Non-pigmented ciliary epithelial cell (primary cell): ENCODE results near the gene PPP2R2B.
A peak's percentile ranks its signal among the peaks of the same experiment; 100 is the strongest.
"Not testable (repeated sequence)": the region's sequence is repeated elsewhere in the genome, so short reads cannot be mapped to it uniquely, and the experiment has no call there.

Source experiments
- DNase-seq: peaks from one replicate; pipeline ENCODE4 v3.0.0-alpha.2; 2010; ENCODE audit warnings: low read depth

Gene PPP2R2B

DNA sequence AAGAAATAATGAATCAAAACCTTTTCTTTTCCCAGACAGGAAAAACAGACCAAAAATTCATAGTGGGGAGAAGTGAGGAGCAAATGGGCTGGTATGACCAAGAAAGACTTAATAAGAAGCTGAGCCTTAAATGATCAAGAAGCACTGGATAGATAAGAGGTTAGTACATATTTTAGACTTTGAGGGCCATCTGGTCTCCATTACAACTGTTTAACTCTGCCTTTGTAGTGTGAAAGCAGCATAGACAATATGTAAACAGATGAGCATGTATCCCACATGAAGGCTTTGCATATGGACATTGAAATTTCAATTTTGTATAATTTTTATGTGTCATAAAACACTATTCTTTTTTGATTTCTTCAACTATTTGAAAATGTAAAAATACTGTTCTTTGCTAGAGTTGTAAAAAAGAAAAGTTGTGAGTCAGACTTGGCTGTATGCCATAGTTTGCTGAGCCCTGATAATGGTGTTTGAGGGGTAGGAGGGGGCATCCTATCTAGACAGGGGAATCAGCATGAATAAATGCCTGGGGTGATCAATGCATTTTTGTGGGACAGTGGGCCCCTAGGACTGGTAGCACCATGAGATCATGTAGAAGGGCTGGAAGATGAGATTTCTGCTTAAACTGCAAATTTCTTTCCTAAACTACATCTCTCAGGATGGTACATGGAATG, 270.8 kb downstream of the PPP2R2B start:
- DNase-seq = no peak

DNA sequence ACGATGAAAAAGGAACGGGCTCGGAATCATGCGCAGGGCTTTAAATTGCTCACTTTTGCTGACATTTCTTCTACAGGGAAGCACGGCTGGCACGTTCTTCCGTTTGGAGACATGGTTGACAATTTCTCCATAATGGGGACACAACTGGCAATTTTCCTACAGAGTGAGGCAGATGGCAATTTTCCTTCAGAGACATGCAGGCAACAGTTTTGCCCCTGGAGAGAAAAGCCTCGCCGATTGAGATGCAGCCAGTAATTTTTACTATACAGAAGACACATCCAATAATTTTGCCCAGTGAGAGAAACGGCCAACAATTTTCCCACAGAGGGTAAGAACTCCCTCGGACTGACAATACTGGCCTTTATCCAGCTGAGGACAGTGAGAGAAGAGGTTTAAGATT, 271.7 kb downstream of the PPP2R2B start:
- DNase-seq = no peak

DNA sequence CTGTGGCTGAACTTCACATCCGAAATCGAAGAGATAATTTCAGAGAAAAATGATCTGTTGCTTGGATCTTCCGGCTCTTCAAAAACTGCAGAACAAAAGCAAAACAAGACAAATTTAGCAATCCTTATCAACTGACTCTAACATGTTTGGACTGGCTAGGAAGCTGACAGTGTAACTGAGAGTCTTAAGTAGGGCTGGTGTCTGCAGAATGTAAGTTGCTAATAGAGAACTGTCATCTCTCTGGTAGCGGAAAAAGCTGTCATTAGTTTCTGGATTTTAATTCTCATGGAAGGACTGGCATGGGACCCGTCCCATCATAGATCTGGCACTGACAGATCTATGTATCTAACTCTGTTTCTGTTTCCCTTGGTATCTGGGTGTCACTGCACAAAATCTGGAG, 278.2 kb downstream of the PPP2R2B start:
- DNase-seq = no peak

DNA sequence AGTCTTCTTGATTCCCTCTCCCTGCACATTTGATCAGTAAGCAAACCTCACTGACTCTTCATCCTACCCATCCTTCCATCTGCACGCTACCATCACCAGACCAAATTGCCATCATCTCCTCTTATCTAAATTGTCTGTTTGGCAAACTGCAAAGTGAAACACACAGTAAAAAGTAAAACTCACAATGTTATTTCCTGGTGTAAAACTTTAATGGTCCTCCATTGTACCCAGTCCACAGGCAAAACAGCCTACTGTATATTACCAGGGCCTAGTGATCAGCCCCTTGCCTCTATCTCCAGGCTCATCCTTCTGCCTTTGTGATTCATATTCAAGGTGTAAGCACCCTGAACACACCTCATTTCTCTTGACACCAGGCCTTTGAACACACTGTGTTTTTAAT, 279.3 kb downstream of the PPP2R2B start:
- no peak for DNase-seq

DNA sequence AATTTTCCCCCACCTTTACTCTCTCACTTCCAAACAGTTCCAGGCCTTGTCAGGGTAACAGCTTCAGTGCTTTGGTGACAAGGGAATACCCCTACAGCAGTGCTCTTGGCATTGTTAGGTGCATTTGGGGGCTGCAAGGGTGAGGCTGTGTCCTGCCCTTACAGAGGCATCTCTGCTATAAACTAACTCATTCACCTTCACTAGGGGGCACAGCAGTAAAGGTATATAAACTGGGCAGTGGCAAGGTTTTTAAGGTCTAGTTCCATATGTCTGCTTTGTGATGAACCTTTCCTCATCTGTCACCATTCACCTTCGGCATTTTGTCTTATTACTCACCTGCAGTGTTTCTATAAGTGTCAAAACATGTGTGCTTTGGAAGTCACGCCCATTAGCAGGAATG, 283.5 kb downstream of the PPP2R2B start:
- DNase-seq = no peak

DNA sequence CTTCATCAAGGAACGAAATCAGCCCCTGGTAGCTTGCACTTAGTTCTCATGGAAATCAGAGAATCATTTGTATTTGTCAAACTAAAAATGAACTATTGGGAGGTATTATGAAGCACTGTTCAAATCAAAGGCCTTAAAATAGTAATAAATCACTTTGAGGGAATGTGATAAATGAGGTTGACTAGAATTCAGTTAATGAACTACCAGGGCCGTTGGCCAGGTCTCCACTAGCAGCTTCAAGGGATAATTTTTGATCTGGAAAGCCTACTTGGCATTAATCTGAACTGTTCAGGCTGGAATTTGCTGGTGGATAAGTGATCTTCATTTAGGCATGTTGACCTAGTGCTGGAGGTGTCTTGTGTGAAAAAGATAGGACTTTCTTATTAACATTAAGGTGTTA, 286.2 kb downstream of the PPP2R2B start:
- DNase-seq = no peak

DNA sequence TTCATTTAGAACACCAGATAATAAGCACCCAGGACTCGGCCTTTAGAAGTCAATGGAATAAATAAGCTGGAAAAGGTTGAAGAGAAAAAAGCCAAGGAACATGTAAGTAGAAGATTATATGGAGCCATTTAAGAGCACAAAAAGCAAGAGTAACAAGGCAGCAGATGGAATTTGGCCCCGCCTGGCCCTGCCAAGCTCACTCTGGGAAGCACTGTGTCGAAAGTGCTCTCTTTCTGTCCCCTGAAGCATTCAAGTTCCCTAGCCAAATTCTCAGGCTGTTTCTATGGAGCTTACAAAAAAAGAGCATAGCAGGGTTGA, 289.6 kb downstream of the PPP2R2B start:
- no peak for DNase-seq

DNA sequence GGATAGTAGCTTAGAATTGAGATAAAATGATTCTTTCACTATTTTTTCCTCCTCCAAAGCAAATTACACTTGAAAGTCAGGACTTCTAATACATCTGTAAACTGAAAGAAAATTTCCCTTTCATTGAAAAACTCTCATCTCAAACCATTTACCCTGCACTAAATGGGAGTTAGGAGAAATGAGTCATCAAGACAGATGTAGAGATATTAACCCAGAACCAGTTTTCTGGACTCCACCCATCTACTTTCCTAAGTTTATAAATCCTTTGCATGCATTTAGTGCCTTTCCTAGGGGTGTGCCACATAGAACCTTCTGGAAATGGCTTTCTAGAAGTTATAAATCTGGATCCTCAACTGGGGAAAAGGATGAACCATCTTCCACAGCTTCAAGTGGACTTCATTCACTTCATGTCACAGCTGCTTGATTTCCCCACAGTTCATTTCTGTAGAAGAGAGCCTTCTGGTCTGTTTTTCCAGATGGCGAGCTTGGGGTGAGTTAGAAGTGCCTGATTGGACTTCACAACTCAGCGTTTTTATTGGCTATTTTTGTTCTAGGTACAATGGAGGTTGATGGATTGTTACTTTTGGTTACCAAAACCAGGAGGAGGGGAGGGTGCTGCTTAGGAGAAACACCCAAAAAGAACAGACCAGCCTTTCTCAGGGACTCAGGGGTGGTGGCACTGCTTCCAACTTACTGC, 290.1 kb downstream of the PPP2R2B start:
- no peak for DNase-seq

DNA sequence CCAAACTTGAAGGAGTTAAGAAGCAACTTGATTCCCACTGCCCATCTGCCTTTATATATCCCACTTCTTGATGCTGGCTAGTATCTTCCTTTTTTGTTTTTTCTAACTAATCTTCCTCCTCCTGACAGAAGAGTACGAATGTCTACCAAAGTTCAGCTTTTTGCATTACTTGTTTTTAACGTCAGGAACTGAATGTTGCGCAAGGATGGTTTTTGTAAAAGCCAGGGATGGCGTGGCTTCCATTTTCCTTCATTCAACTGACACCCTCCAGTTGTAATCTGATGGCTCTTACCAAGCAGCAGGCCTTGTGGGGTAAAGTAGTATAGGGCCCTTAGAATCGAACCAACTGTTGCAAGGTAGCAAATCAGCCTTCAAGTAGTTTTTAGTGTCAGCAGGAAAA, 291.8 kb downstream of the PPP2R2B start:
- no peak for DNase-seq

DNA sequence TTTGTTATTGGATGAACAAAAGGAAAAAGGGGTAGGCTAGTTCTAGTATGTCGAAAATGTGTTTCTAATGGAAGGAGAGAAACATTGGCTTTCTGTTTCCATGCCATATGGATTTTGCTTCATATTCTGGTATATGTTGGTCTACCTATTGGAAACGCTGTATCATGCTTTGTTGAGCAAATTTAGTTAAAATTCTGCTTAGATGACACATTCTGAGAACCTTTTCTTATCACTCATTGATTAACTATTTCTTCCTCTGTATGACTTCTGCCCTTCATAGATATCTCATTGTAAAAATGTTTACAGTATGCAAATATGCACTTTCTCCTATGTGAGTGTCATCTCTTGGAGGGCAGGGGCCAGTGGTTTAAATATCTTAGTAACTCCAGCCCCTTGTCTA, 293.8 kb downstream of the PPP2R2B start:
- no peak for DNase-seq

DNA sequence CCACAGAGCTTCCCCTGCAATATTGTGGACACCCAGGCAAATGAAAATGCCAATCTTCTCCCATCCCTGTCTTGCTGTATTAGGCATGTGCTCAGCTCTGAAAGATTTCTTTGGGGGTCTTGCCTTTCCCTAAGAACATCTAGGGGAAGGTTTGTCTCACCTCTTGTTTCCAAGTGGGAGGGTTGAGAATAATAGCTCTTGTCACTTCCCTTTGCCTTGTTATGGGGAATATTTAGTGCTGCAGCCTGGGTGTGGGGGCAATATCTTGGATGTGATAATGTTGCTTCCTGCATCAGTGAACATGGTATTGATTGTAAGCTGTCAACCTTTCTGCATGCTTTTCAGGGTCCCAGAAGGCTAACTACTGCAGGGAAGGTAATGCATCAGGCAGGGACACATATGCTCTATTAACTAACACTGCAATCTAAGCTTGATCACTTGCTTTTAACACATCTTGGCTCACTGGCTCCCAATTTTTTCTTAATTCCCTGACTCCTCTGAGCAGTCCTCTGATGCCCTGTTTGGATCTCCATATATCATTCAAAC, 296.4 kb downstream of the PPP2R2B start:
- DNase-seq = no peak

DNA sequence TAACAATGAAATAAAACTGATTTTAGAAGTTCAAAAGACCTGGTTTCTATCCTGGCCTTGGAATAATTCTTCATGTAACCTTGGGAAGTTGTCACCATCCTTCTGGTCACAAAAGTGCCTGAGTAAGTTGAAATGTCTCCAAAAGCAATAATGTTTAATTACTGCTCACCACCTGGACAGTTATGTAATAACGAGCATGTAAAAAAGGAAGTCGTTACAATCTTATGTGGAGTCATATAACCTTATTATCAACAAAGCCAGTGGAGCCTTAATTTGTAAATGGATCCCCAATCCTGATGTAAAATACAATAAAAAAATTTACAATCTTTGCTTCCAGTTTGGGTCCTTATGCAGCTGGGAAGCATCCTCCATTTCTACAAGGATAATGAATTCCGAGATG, 298.3 kb downstream of the PPP2R2B start:
- no peak for DNase-seq

DNA sequence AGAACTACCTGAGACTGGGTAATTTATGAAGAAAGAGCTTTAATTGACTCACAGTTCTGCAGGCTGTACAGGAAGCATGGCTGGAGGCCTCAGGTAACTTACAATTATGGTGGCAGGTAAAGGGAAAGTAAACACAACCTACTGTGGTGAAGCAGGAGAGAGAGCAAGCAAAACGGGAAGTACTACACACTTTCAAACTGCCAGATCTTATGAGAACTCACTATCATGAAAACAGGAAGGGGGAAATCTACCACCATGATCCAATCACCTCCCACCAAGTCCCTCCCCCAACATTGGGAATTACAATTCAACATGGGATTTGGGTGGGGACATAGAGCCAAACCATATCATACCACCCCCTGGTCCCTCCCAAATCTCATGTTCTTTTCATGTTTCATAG, 303.8 kb downstream of the PPP2R2B start:
- no peak for DNase-seq

DNA sequence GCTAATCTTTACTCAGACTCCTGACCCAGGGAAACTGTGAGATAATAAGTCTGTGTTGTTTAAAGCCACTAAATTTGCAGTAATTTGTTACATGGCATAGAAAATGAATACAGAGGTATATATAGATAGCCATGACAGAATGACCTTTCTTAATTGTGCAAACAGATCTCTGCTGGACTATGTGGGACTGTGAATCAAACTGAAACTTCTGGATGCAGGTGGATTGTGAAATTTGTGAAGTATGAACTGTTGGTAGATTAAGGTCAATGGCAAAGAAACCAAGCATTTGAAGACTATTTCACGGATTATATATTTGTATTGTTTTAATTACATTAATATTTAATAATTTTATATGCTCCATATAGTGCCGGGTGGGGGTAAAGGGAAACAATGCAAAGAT, 310.4 kb downstream of the PPP2R2B start:
- no peak for DNase-seq

DNA sequence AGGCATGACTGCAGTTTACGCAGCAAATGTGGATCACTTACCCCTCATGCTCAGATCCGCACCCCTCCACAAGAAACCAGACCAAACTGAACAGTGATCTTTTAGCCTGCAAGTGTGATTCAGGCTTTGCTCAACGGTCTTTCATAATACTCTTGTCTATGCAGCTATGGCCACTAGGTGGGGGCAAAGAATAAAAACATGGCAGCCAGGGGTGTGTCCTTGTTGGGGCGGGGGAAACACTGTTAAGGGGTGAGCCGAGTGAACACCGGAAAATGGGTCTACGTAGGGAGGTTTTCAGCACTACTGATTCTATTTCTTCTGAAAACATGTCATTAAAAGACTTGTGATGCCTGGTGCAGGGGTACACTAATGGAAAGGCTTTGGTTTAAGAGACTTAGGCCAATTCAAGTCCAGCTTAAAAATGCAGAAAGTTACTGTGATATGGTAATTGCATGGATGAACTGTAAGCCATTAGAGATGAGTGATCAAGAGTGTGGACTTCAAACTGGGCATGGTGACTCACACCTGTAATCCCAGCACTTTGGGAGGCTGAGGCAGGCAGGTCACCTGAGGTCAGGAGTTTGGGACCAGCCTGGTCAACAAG, 312.7 kb downstream of the PPP2R2B start:
- peak; percentile 41 for DNase-seq

DNA sequence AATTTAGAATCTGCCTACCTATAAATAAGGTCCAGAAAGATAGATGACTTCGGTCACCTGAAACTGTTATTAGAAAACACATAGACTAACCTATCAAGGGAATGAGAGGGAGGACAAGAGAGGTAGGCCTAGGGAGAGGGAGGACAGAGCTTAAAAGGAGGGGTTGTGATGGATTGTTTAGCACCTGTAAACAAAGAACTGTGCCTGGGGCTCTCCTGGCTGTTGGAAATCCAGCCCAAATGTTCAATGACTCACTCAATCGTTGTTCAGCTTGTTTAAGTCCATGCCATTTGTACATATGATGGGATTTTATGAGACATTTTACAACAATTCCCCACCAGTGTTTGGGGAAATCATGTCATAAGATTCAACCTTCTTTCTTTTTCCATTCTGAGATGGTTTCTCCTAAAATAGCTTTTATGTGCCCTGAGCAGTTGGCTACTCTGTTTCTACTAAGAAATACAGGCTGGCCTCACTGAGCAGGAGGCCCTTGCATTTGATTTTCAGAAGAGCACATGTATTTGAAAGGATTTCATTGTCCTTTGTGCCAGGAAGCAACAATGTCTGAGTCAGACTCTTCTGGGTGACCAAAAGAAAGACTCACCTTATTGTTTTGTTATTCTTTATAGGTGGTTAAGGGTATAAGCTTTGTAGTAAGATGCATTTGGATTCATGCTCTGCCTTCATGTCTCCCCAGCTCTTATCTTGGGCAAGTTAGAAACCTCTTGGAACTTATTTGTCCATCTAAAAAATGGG, 314.4 kb downstream of the PPP2R2B start:
- no peak for DNase-seq

DNA sequence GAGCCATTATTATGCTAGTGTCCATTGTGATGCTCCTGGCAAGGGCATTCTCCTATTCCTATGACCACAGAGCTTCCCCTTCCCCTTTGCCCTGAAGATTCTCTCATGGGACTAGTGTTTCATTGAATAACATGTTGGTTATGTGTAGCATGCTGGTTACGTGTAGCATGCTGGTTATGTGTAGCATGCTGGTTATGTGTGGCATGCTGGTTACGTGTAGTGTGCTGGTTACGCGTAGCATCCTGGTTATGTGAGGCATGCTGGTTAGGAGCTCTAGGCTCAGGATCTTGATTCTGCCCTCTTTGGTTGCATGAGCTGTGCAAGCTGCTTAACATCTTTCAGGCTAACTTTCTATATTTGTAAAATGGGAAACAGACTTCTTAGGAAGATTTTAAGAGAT, 316.1 kb downstream of the PPP2R2B start:
- DNase-seq = no peak

DNA sequence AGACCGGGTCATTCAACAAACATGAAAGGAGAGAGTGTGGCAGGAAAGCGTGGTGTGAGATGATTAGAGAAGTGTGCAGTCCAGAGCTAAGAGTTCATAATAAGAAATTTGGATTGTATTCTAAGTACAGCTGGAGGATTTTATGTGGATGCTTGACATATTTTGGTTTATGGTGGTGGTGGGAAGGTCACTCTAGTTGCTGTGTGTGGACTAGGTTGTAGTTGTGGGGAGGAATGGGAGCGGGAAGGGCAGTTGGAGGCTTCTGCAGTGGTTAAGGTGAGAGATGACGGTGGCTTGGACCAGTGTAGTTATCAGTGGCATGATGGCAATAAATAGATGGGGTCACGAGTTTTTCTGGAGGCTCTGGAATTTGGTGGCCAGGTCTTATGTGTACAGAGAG, 316.8 kb downstream of the PPP2R2B start:
- DNase-seq = no peak

DNA sequence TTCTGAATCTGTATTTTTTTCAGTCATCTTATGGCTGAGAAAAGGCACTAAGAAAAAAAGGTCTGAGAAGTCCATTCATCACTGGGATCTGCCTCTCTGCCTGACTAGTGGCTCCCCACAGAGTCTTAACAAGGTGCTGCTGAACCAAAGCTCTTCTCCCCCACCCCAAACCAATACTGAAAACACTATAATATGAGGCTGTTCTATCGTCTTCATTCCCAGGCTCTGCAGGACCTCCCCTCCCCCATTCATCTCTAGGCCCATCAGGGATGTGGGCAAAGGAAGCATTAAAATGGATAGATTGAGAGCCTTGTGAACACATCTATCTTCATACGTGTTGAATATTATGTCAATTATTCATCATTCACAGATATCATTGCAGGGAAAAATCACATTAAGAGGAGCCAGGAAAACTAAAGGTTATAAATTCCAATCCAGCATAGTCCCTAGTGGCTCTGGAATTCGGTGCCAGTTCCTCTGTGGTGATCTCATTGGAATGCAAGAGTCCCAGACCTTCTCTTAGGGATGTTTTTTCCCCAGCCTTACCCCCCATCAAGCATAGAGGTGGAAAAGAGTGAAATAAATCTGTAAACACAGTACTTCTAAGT, 318.2 kb downstream of the PPP2R2B start:
- DNase-seq = no peak

DNA sequence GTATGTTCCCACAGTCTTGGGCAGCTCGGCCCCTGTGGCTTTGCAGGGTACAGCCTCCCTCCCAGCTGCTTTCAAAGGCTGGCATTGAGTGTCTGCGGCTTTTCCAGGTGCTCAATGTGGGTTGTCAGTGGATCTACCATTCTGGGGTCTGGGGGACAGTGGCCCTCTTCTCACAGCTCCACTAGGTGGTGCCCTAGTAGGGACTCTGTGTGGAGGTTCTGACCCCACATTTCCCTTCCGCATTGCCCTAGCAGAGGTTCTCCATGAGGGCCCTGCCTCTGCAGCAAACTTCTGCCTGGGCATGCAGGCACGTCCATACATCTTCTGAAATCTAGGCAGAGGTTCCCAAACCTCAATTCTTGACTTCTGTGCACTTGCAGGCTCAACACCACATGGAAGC, 321.7 kb downstream of the PPP2R2B start:
- DNase-seq = not testable (repeated sequence)

DNA sequence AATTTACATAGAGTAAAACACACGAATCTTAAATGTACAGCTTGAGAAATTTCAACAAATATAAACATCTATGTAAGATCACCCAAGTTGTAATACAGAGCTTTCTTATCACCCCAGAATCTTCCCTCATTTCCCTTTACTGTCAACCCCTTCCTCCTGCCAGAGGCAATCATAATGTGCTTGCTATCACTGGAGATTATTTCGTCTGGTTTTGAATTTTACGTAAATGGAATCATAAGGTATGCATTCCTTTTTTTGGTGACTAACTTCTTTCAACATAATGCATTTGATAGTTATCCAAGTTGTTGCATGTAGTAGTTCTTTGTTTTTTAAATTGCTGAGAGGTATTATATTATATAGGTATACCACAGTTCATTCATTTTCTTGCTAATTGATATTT, 325.1 kb downstream of the PPP2R2B start:
- no peak for DNase-seq

DNA sequence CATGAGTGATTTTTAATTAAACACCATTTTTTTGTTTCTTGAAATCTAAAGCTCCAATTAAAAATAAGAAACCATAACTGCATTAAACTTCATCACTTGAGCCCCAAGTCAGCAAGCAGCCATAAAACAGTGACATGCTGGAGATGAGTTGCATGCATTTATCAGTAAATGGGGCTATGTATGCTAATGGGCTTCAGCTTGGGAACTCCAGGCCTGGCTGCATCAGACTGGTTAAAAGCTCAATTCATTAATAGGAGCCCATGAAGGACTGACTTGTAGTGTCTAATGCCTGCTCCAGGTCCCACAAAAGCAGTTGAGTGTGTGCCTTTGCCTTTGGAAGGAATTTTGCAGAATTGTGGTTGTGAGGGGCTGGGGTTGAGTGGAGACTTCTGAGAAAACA, 328.9 kb downstream of the PPP2R2B start:
- no peak for DNase-seq
